LNCAP (cell line): ENCODE results near the gene PLEKHM3.

Experiments used
- TF ChIP-seq, protein P1 (sequence below): fragments of 450-650 bp; IDR thresholded peaks from 2 replicates; pipeline ENCODE4 v1.5.1; 2017; ENCODE audit warnings: mild to moderate bottlenecking

PLEKHM3 gene

DNA sequence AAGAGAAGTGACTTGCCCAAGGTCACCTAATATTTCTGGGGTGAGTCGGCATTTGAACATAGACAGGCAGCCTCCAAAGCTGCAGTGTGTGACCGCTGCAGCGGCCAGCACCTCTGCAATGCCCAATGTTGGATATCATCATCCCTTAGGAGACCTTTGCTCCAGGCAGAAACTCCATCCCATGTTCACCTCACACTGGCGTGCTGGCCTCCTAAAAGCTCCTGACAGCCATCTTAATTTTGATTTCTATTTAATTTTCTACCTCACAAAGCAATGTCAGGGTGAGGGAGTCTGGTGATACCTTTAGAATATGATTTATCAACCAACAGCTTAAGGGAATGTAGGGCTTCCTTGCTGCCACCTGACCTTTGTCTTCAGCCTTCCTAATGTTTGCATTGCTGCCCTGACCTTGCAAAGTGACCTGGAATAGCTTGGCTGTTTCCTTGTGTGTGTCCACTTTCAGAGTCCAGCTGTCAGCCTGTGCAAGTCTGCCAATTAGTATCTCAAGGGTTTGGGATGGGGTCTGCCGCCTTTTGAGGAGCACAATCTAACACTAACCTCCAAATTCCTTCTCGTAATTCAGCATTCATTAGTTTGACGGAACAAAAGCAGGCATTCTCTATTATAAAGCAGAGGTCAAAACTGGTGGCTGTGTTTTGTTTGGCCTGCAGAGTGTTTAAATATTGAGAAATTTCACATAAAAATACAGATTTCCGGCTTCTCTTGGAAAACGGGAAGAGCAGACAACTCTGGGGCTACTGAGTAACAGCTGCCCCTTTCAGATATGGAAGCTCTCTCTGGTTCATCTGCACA is 127.6 kb downstream of the PLEKHM3 start:
- TF ChIP-seq, protein P1, sequence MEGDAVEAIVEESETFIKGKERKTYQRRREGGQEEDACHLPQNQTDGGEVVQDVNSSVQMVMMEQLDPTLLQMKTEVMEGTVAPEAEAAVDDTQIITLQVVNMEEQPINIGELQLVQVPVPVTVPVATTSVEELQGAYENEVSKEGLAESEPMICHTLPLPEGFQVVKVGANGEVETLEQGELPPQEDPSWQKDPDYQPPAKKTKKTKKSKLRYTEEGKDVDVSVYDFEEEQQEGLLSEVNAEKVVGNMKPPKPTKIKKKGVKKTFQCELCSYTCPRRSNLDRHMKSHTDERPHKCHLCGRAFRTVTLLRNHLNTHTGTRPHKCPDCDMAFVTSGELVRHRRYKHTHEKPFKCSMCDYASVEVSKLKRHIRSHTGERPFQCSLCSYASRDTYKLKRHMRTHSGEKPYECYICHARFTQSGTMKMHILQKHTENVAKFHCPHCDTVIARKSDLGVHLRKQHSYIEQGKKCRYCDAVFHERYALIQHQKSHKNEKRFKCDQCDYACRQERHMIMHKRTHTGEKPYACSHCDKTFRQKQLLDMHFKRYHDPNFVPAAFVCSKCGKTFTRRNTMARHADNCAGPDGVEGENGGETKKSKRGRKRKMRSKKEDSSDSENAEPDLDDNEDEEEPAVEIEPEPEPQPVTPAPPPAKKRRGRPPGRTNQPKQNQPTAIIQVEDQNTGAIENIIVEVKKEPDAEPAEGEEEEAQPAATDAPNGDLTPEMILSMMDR: no peak

DNA sequence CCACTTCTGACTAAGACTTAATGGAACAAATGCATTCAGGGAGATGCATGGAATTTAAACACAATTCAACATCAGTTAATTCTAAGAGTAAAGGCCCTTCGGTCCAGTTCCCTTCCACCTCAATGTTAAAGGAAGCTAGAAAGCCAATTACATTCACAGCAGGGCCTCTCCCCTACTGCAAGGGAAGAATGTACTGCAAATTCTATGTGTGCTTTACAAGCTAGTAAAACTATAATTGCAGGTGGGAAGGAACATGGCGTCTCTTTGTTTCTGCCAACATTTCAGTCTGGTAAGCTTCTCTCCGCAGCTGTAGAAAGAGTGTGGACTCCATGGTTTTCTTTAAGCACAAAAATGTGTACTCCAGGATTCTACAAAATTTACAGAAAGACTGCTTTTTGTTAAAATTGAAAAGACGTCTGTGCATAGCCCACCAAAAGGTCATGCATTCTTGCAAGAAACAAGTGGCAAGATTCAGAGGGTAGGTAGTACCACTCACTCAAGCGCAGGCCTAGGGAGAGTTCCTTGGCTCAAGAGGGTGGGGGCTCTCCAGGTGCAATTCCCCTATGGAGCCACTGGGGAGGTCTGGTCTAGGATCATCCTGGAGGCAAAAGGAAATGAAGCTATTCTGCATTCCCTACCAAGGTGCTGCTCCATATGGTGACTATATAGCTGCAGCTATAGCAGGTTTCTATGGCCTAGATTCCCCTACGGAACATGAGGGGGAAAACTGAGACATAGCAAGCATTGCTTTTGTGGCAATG is 128.6 kb downstream of the PLEKHM3 start:
- TF ChIP-seq, protein P1: no peak

GRCh38 chr2:207895274-207895860 is 130.0 kb downstream of the PLEKHM3 start:
- TF ChIP-seq, protein P1: peak; percentile 14; the same call in 1 of the 2 replicates

DNA sequence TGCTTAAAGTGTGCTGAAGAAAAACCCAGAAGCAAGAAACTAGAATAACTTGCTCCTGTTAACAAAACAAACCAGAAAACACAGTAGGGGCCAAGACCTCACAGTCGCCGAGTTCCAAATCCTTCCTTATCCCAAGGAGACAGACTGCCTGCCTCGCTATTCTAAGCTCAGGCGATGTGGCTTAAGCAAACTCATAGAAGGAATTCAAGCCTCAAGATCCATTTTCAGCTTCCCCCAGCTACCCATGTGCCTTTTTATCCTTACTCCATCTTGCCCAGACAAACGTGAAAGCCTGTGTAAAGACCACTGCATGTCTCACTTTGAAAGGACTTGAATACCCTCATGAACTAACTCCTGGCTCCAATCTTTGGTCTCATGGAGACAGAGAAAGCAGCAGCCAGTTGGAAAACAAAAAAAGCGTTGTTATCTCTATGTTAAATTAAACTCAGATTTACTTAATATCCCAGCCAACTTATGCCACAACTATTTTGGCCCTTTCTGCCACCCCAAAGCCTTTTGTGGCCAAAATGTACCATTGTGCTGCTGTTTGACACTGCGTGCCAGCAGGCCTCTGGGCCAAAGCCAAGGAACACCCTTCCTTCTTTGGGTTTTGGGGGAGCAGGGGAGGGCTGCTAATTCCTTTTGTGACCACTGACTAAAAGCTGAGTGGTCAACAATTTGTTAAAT is 132.5 kb downstream of the PLEKHM3 start:
- TF ChIP-seq, protein P1: no peak

DNA sequence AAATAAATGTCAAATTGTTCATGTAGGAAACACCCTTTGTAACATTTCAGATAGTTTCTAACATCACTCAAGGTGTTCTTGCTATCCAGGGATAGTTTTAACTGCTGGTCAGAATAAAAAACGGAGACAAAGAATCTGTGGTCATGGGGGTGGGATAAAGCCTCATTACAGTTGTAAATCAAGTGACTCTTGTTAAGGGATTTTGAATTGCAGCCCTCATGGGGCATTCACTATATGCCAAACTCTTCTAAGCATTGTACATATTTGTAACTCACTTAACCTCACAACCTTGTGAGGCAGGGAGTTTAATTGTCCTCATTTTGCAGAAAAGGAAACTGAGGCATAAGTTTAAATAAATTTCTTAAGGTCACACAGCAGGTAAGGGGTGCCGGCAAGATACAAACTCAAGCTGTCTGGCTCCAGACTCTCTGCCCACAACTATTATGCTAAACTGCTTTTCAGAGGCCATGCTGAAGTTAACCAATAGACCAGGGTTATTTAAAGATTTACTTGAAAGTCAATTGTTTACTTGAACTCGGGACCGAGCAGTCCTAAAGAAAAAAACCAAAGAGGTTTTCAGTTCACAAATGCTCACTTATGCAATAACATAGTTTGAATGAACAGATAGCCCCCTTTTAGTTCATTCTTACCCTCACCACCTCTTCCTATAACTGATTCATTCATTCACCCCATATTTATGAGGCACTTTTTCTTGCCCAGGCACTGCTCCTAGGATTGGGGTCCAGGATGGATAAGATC is 134.1 kb downstream of the PLEKHM3 start:
- TF ChIP-seq, protein P1: no peak

DNA sequence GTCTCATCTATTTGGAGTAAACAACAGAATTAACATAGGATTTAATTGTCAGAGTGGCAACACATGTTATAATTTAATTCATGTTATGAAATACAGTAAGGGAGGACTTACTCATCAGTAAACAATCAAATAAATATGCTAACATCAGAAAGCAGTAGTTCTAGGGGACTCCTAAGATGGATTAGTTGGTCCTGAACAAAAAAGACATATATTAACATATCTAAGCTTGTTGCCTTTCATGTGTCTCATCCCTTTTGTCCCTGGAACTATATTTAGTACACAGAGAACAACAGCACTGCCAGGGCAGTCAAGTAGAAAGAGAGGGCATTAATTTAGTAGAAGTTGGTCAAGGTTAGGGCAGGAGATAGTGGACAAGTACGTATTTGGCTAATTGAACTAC is 137.8 kb downstream of the PLEKHM3 start:
- TF ChIP-seq, protein P1: no peak

DNA sequence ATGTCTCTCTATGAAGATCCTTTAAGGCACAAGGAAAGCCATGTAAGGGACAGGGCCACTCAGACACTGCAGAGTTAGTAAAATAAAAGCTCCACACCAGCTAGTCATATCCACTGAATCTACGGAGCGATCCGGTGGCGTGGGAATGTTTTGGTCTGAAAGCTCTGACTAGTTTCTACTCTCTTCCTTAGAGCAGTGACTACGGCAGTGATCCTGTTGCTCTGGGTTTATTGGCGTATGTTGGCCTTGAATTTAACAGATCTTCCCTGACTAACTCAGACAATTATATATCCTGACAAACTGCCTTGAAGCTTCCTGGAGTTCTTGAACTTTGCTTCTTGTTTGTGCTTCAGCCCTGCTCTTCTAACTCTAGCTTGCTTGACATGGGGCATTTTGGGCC is 140.3 kb downstream of the PLEKHM3 start:
- TF ChIP-seq, protein P1: no peak
